Amniotic epithelial cell (primary cell): ENCODE measurements around the gene SERINC5.
"Not testable (repeated sequence)": the region's sequence is repeated elsewhere in the genome, so short reads cannot be mapped to it uniquely, and the experiment has no call there.

ENCODE experiments used
- DNase-seq: peaks from one replicate; pipeline ENCODE4 v3.0.0-alpha.2; 2010; ENCODE audit warnings: low read depth

The SERINC5 gene

GRCh38 chr5:80198399-80198798 is 57.4 kb downstream of the SERINC5 start:
- DNase-seq = peak; percentile 39

DNA sequence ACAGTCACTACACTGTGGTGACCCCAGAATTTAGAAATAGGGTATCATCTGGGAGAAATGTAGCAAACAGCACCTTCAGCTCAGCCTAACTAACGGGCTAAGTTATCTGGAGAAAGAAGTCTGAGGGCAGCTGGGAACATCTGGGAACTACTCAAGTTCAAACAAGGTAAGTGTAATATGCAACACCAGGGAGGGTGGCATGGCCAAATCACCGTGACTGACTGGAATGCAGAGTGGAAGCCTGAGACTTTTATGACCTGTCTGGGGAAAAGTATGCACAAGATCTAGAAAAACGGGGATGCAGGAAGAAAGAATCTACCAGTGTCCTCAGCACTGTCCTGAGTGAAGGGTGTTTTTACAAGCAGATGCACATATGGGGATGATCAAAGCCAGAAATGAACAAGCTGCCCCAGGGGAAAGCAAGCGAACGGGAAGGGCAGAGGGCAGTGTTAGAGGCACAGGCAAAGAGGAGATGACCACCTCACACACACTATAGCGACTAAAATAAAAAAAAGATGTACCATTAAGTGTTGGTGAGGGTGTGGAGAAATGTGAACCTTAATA is 59.9 kb downstream of the SERINC5 start:
- DNase-seq = no peak

DNA sequence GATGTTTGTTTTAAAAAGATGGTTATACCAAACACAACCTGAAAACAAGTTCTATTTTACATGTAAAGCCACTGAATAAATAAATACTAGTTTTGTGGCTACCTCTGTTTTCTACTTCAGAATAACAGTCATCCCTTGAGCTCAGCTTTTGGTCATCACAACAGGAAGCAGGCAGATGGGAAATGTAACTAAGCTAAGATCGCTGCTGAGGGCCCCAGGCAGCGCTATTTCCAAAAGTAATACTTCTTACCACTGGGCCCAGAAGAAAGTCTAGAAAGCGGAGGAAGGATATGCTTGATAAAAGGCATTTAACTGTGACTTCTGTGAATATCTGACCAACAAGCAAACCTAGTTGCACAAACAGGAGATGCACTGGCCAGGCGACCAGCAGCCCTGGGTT is 61.4 kb downstream of the SERINC5 start:
- DNase-seq = no peak

GRCh38 chr5:80193401-80193800 is 62.4 kb downstream of the SERINC5 start:
- peak; percentile 27 for DNase-seq

GRCh38 chr5:80192507-80193241 is 63.2 kb downstream of the SERINC5 start:
- DNase-seq = peak; percentile 32

- no peak for DNase-seq
Measured at GRCh38 chr5:80191991-80192398, 63.9 kb downstream of the SERINC5 start.

- no peak for DNase-seq
Measured at GRCh38 chr5:80191397-80191796, 64.5 kb downstream of the SERINC5 start.

DNA sequence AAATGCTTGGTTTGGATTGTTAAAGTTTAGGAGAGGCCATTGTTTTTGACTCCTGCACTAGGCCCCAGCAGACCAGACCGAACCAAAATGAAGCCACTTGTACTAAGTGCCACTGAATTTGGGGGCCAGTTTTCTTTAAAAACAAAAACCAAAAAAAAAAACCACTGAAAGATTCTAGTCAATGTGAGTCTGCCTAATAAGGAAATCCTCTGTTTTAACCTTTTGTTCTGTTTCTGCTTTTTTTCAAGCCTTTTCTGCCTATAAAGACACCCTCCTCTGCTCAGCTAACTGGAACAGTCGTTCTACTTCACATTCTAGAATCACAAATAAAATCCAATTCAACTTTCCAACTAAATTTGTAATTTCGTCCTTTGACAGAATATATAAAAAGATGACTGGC is 64.9 kb downstream of the SERINC5 start:
- DNase-seq = no peak

DNA sequence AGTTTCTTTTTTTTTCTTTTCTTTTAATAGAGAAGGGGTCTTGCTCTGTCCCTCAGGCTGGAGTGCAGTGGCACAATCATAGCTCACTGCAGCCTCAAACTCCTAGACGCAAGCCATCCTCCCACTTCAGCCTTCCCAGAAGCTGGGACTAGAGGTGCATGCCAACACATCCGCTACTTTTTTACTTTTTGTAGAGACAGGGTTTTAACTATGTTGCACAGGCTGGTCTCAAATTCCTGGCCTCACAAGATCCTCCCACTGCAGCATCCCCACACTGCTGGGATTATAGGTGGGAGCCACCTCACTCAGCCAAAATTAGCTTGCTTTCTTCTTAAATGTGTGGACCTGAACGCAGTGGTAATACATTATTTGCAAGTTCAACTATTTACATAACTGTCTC is 66.1 kb downstream of the SERINC5 start:
- no peak for DNase-seq

DNA sequence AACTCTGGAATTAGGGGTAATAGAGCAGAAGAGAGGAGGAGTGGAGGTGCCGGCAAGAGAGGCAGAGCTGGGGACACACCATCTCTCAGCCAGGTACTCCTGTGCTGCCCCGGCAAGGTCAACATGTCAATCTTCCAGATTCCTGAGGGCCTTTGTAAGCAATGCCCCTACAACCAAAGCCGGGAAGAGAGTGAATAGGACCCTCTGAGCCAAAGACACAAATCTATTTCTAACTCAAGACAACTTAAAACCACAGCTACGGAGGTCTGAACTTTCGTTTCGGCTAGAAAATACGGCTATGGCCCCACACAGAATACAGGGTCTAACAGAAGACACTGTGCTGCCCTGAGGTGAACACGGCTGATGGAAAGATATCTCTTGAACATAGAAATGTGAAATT is 66.6 kb downstream of the SERINC5 start:
- no peak for DNase-seq

DNA sequence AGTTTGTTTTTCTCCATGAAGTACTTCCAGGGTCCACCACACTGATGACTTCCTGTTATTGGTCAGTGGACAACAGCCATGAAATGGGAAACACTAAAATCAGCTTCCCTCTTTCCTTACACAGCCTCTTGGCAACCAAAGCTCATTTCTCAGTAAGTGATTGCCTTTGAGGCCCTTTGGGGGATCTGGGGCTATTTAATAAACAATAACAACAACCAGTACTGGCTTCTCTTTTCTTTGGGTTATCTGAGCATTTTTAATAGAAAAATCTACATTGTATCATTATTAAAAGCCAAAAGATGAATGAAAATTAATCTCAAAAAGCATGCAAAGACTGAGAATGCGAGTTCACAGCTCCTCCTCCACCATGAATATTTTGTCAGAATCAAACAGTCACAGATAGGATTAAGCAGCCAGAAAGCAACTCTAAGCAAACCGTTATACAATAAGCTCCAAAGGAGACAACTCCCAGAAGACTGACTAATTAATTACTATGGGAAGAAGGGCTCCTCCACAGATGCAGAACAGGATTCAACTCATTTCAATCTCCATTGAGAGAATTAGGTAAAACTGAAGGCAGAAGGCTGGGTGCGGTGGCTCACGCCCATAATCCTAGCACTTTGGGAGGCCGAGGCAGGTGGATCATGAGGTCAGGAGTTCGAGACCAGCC is 68.3 kb downstream of the SERINC5 start:
- DNase-seq = no peak

- not testable (repeated sequence) for DNase-seq
Measured at GRCh38 chr5:80185535-80185934, 70.3 kb downstream of the SERINC5 start.

- no peak for DNase-seq
Measured at GRCh38 chr5:80185095-80185494, 70.8 kb downstream of the SERINC5 start.

- no peak for DNase-seq
Measured at GRCh38 chr5:80184235-80185023, 71.4 kb downstream of the SERINC5 start.

DNA sequence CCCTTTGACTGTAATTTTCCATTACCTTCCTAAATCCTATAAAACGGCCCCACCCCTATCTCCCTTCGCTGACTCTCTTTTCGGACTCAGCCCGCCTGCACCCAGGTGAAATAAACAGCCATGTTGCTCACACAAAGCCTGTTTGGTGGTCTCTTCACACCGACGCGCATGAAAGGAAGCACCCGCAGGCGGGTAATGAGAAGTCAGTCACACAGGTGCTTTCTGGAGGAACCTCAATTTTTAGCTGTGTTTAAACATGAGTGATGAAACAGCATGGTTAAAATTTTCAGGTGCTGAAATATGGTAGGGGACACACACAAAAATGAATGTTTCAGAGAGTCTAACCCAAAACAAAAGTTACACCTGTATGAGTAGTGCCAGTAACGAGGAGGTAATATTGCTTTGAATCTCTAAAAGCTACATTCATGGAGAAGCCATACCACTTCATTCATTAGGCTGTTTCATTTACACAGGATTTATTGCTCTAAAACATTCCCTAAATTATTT is 72.1 kb downstream of the SERINC5 start:
- DNase-seq = not testable (repeated sequence)

DNA sequence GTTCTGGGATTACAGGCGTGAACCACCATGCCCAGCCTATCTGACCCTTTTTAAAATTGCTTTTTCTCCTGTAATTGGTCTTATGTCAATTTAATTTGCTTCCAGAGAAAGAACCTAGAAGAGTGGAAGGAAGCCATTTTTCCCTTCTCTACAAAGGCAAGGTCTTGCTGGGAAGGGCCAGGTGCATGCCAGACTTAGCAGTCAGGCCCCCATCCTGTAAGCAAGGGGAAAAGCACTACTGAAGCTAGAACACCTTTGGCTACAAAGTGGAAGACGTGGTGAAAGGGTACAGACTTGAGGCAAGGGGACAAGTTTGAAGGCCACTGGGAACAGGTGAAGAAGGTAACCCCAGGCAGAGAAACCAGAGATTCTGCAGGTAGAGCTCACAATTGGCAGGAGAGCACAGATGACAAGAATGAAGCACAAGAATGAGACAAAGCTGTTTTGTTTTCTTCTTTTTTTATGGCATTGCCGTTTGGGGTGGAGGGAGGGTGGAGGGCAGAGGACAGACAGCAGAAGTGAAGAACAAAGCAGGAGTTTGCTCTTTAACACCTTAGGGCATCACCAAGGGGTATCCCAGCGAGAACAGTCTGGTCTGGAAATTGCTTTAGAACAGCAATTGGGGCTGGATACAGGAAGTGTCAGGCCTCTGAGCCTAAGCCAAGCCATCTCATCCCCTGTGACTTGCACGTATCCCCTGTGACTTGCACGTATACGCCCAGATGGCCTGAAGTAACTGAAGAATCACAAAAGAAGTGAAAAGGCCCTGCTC is 72.9 kb downstream of the SERINC5 start:
- DNase-seq = no peak

DNA sequence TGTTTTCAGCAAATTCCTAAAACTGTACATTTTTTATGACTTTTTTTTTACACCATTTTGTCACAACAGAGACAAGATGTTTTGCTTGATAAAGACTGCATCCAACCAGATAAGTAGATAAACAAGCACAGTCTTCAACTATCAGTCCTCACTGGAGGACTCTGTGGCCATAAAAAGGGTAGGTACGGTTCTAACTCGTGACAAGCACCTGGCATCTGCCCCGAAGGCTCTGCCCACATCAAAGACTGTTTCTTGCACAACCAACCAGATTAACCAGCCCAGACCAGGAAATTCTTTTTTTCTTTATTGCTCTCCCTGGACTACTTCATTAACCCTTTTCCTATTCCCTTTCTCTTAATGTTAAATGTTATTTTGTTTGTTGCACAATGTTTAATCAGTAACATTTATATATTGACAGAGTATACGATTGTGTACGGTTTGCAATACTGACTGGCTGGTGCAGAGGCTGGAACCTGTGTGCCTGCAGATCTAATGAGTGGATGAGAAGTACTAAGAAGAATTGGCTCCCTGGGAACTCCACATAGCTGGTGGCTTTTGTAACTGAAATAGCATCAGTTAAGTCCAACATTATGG is 74.1 kb downstream of the SERINC5 start:
- DNase-seq = peak; percentile 78

- DNase-seq = no peak
Measured at GRCh38 chr5:80177236-80177635, 78.6 kb downstream of the SERINC5 start.

DNA sequence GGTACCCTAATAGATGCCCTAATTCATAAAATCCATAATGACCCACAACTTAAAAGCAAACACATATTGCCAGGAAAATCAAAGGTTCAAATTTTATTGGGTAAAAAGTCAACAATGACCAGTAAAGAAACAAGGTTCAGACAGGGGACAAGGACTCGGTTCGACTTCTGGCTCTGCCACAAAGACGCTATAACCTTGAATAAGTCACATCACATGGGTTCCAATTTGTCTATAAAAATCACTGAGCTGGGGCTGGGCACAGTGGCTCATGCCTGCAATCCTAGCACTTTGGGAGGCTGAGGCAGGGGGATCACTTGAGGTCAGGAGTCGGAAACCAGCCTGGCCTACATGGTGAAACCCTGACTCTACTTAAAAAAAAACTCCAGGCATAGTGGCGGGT is 80.5 kb downstream of the SERINC5 start:
- no peak for DNase-seq

- DNase-seq = no peak
Measured at GRCh38 chr5:80174790-80175189, 81.1 kb downstream of the SERINC5 start.

- no peak for DNase-seq
Measured at GRCh38 chr5:80172067-80172695, 83.7 kb downstream of the SERINC5 start.
